SIG-M5 treated with dmso at 0.1 percent for 504 hours (cell line): ENCODE measurements around the gene PCNX3.
"Not testable (repeated sequence)": the region's sequence is repeated elsewhere in the genome, so short reads cannot be mapped to it uniquely, and the experiment has no call there.

ENCODE experiments used
- DNase-seq: peaks from one replicate; lab custom pipeline; 2025; ENCODE audit not compliant: unreplicated experiment; lab: John Stamatoyannopoulos, UW

The PCNX3 gene

GRCh38 chr11:65651589-65652510 lies 36.3 kb downstream of the PCNX3 start:
- peak; percentile 14 for DNase-seq

- DNase-seq, result peak; percentile 85
These were observed 37.1 kb downstream of the PCNX3 start for GRCh38 chr11:65652511-65653228.

GRCh38 chr11:65653229-65654225 lies 38.0 kb downstream of the PCNX3 start:
- no peak for DNase-seq

- no peak for DNase-seq
These were observed 39.1 kb downstream of the PCNX3 start for GRCh38 chr11:65654375-65655349.

GRCh38 chr11:65655570-65656332 lies 40.2 kb downstream of the PCNX3 start:
- no peak for DNase-seq

GRCh38 chr11:65657426-65657825 lies 41.9 kb downstream of the PCNX3 start:
- DNase-seq, result no peak

GRCh38 chr11:65658174-65659021 lies 42.8 kb downstream of the PCNX3 start:
- DNase-seq, result no peak

- no peak for DNase-seq
These were observed 44.5 kb downstream of the PCNX3 start for GRCh38 chr11:65660038-65660437.

- not testable (repeated sequence) for DNase-seq
These were observed 45.3 kb downstream of the PCNX3 start for GRCh38 chr11:65660908-65661307.

- DNase-seq, result no peak
These were observed 46.1 kb downstream of the PCNX3 start for GRCh38 chr11:65661599-65662246.

GRCh38 chr11:65662247-65662798 lies 46.7 kb downstream of the PCNX3 start:
- no peak for DNase-seq

- DNase-seq, result peak; percentile 89
These were observed 47.4 kb downstream of the PCNX3 start, which contains the start of gene RELA for GRCh38 chr11:65662799-65663638. TSS of gene RELA (minus strand) at chr11:65662916. CDS start at chr11:65662832, 84 bp downstream.

- DNase-seq, result no peak
These were observed 48.1 kb downstream of the PCNX3 start for GRCh38 chr11:65663639-65664200.

GRCh38 chr11:65672180-65672860 lies 56.7 kb downstream of the PCNX3 start:
- DNase-seq, result no peak

- DNase-seq, result no peak
These were observed 57.4 kb downstream of the PCNX3 start for GRCh38 chr11:65672982-65673381.
